OCI-LY7 (cell line): ENCODE measurements around the gene SLC45A1. TPM values are rescaled to one million over a fixed set of nuclear protein-coding genes. Genes with fewer than 3 reads are reported as not detected.

Experiments
- BruUV-seq: library from RNA; stranded (reverse); fragments of 400-500 nt; replicated peaks from 2 replicates; lab custom pipeline; 2021; lab: Mats Ljungman, UMichigan
- CTCF ChIA-PET: fragments of 300-600 bp; sonication (Branson Sonifier 250); formaldehyde crosslinking; loops from one replicate; lab custom pipeline; 2022; ENCODE audit warnings: antibody characterized with exemption; ENCODE audit not compliant: unreplicated experiment; lab: Charles Lee
- POLR2A ChIA-PET: fragments of 300-600 bp; sonication (Branson Sonifier 250); formaldehyde crosslinking; loops from one replicate; lab custom pipeline; 2022; ENCODE audit warnings: antibody characterized with exemption; lab: Charles Lee
- DNase-seq: peaks from one replicate; pipeline ENCODE4 v3.0.0-alpha.2; 2015; ENCODE audit warnings: low spot score
- H2AFZ ChIP-seq: fragments of 200-600 bp; sonication (generic), shearing (Covaris generic); 2 replicates; pipeline ENCODE4 v1.6.1; 2014; ENCODE audit warnings: mild to moderate bottlenecking, antibody characterized with exemption, low read length, moderate library complexity
- H3K27ac ChIP-seq: fragments of 200-600 bp; sonication (generic); 2 replicates; pipeline ENCODE4 v1.5.1; 2014; ENCODE audit warnings: mixed run types, low read depth, mild to moderate bottlenecking, moderate library complexity, low read length, inconsistent platforms; ENCODE audit not compliant: poor library complexity, severe bottlenecking
- H3K36me3 ChIP-seq: fragments of 200-600 bp; sonication (generic); 2 replicates; pipeline ENCODE4 v1.6.1; 2014; ENCODE audit warnings: mild to moderate bottlenecking, antibody characterized with exemption, low read length, moderate library complexity, mixed read lengths; ENCODE audit not compliant: insufficient read depth
- H3K4me1 ChIP-seq: fragments of 200-600 bp; sonication (generic); 2 replicates; pipeline ENCODE4 v1.5.1; 2014; ENCODE audit warnings: mild to moderate bottlenecking, low read length; ENCODE audit not compliant: insufficient read depth, poor library complexity, severe bottlenecking
- H3K4me2 ChIP-seq: fragments of 200-600 bp; sonication (generic); 2 replicates; pipeline ENCODE4 v1.6.1; 2014; ENCODE audit warnings: mild to moderate bottlenecking, low read length
- H3K4me3 ChIP-seq: fragments of 200-600 bp; sonication (generic); 2 replicates; pipeline ENCODE4 v1.5.1; 2014; ENCODE audit warnings: mild to moderate bottlenecking, low read depth, low read length; ENCODE audit not compliant: poor library complexity, severe bottlenecking
- H3K79me2 ChIP-seq: fragments of 200-600 bp; sonication (generic); 2 replicates; pipeline ENCODE4 v1.6.1; 2016; ENCODE audit warnings: low read depth, mild to moderate bottlenecking, low read length, moderate library complexity, mixed read lengths; ENCODE audit not compliant: insufficient read depth
- H3K9me2 ChIP-seq: fragments of 200-600 bp; sonication (generic); 2 replicates; pipeline ENCODE4 v1.6.1; 2016; ENCODE audit warnings: mild to moderate bottlenecking, low read length, mixed read lengths; ENCODE audit not compliant: insufficient read depth
- H3K9me3 ChIP-seq: fragments of 200-600 bp; sonication (generic); 2 replicates; pipeline ENCODE4 v1.6.1; 2014; ENCODE audit warnings: mild to moderate bottlenecking, mixed run types, low read length, mixed read lengths
- H4K20me1 ChIP-seq: fragments of 200-600 bp; sonication (generic); 2 replicates; pipeline ENCODE4 v1.6.1; 2014; ENCODE audit warnings: mild to moderate bottlenecking, antibody characterized with exemption, low read length, moderate library complexity, mixed read lengths; ENCODE audit not compliant: insufficient read depth
- CTCF ChIP-seq: fragments of 200-600 bp; sonication (generic); conservative IDR thresholded peaks from 2 replicates; pipeline ENCODE4 v1.5.1; 2014; ENCODE audit warnings: mild to moderate bottlenecking, antibody characterized with exemption, low read length, moderate library complexity, mixed read lengths
- EZH2phosphoT487 ChIP-seq: fragments of 200-600 bp; sonication (generic); IDR thresholded peaks from 2 replicates; pipeline ENCODE4 v1.6.1; 2018; ENCODE audit warnings: low read depth, borderline replicate concordance, mild to moderate bottlenecking, mixed run types, antibody characterized with exemption, low read length, moderate library complexity, mixed read lengths
- intact Hi-C: fragments of 100-400 bp; cut with micrococcal nuclease; formaldehyde crosslinking; loops from one replicate; pipeline ENCODE4 v1.10.0; 2022; ENCODE audit not compliant: unreplicated experiment
- total RNA-seq, 2 experiments: library from RNA; depleted of rRNA in 1 of 2; stranded (reverse); fragments of >200 nt in 1 of 2; shearing (Covaris generic) in 1 of 2; gene quantifications; 2 replicates each; pipeline ENCODE4 v1.2.3, GENCODE V29; 2014 to 2022

SLC45A1 gene
- total RNA-seq, 2 experiments from 2014 or later = not detected

GRCh38 chr1:8350914-8351684, 33.2 kb downstream of the SLC45A1 start:
- no peak overlapping the region for H3K4me3 ChIP-seq
- CTCF ChIA-PET = no interaction called here
- no peaks in the 10 kb centered on the region for H4K20me1 ChIP-seq
- no peak overlapping the region for H3K4me2 ChIP-seq
- POLR2A ChIA-PET = interaction anchor here (0.6 kb wide), 1 partner anchor 303 kb away, joined by 3 read pairs; no protein-coding TSS in a partner anchor
- no peak for DNase-seq
- TF ChIP-seq EZH2phosphoT487 (no peak), CTCF (no peak)
- peaks cover 41% of the 10 kb centered on the region for H3K36me3 ChIP-seq
- no peaks in the 10 kb centered on the region for H3K9me3 ChIP-seq
- no TSS peak for BruUV-seq
- no peak overlapping the region for H3K27ac ChIP-seq
- intact Hi-C loops = loop anchor here (10.0 kb wide), 1 partner anchor 374 kb away; no protein-coding TSS in a partner anchor
- no peaks in the 10 kb centered on the region for H3K79me2 ChIP-seq
- H2AFZ ChIP-seq = no peak overlapping the region
- H3K9me2 ChIP-seq = no peaks in the 10 kb centered on the region
- no peaks in the 10 kb centered on the region for H3K4me1 ChIP-seq

GRCh38 chr1:8351693-8352470, 34.0 kb downstream of the SLC45A1 start:
- Histone ChIP-seq H2AFZ (no peak overlapping the region), H3K27ac (no peak overlapping the region), H3K9me2 (no peaks in the 10 kb centered on the region), H3K4me2 (no peak overlapping the region), H3K79me2 (no peaks in the 10 kb centered on the region), H3K36me3 (peaks cover 49% of the 10 kb centered on the region), H3K4me3 (no peak overlapping the region), H3K9me3 (no peaks in the 10 kb centered on the region), H3K4me1 (no peaks in the 10 kb centered on the region), H4K20me1 (no peaks in the 10 kb centered on the region; the same call in 1 of the 2 replicates)
- intact Hi-C loops = loop anchor here (10.0 kb wide), 1 partner anchor 373 kb away; no protein-coding TSS in a partner anchor
- POLR2A ChIA-PET = interaction anchor here (0.8 kb wide), 1 partner anchor 19 kb away, joined by 3 read pairs; no protein-coding TSS in a partner anchor
- TF ChIP-seq EZH2phosphoT487 (no peak), CTCF (peak; percentile 75)
- CTCF ChIA-PET = no interaction called here
- BruUV-seq = no TSS peak
- peak; percentile 47 for DNase-seq
